ENCODE results near the gene RASGRP4.

Gene RASGRP4

DNA sequence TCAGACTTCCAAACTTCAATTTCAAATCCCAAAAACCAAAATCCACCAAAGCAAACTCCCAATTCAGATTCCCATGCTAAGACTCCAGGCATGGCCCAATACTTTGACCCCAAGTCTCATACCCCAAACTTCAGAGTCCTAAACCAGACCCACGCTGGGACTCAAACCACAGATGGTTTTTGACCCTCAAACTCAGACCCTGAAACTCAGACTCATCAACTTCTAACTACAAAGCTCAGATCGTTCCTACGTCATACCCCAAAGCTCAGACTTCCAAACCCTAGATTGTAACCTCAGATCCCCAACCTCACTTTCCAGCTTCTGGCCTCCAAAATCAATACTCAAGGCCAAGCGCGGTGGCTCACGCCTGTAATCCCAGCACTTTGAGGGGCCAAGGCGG is 19.3 kb upstream of the RASGRP4 start:
- DNase-seq: no peak

DNA sequence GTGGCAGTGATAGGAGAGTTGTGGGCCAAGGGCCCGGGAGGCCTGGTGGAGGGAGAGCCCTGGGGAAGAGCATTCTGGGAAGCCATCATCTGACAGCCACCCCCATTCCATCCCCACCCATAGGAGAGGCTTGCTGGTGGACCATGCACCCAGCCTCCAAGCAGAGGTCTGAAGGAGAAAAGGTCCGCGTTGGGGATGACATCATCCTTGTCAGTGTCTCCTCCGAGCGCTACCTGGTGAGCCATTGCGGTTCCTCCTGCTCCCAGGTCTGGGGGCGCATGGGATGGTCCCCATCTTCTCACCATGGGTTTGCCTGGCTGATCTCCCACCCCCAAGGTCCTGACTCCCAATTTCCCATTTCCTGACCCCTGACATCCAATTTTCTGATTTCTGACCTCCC is 18.0 kb upstream of the RASGRP4 start:
- DNase-seq: no peak

DNA sequence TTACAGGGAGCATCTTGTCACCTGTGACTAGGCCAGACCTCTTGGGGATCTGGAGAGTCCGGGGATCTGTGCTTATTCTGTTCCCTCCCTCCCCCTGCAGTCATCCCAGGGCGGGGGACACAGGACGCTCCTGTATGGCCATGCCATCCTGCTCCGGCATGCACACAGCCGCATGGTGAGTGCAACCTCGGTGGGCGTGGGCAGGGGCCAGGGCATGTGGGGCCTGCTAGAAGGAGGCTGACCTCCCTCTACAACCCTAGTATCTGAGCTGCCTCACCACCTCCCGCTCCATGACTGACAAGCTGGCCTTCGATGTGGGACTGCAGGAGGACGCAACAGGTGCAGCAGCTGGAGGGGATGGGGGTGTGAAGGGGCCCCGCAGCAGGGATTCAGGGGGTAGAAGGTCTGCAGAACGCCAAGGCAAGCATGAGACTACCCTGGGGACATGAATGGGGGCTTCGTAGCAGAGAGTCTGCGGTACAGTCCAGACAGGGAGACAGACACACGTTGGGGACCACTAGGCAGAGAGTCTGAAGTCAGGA is 17.5 kb upstream of the RASGRP4 start:
- no peak for DNase-seq

DNA sequence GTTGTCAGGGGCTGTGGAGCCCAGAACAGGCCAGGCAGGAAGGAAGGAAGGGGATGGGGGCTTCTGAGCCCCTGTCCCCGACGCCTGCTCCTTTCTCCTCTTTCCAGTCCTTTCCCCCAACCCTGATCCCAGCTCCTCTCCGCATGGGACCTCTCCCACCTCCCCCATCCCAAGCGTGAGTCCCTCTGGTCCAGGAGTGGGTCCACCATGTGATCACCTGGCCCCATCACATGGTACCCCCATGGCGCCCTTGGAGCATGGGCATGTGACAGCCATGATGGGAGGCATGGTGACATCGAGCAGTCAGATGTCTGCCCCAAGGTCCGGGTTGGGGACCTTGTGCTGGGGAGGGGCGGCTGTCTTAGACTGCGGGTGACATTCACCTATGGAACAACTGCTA is 16.7 kb upstream of the RASGRP4 start:
- no peak for DNase-seq

DNA sequence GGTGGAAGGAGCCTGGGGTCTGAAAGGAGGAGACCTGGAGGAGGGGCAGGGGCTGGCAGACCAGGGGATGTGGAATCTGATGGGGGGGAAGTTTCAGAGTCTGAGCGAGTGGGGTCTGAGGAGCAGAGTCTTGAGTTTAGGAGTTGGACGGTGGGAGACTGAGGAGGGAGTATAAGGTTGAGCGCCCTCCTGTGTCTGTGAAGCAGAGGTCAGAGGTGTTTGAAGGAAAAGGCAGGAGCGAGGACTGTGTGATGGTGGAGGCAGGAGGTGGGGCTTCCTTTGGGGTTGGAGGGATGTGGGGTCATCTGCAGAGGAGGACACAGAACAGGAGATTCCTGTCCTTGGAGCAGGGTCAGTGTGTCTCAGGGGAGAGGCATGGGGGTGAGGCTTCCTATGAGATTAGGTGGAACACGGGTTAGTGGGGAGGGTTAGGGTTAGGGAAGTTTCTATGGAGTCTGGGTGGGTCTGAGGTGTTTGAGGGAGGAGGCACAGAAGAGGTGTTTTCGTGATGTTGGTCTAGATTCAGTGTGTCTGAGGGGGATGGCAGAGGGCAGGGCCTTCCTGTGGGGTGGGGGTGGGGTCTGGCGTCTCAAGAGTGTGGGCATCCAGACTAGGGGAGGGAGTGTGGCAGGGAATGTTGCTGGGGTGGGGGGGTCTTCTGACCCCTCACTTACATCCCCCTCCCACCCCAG is 15.8 kb upstream of the RASGRP4 start:
- DNase-seq: peak; percentile 13

DNA sequence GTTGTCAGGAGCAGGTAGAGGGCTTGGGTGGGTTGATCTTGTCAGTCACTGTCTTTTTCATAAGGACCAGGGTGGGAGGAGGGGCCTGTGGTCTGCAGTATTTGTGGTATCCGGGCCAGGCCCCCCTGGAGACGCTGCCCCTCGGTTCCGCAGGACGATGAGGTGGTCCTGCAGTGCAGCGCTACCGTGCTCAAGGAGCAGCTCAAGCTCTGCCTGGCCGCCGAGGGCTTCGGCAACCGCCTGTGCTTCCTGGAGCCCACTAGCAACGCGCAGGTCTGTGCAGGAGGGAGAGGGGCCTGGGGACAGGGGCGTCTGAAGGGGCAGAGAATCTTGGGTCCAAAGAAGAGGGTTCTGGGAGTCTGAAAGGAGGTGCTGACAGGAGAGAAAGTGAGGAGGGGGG is 14.6 kb upstream of the RASGRP4 start:
- DNase-seq: no peak

DNA sequence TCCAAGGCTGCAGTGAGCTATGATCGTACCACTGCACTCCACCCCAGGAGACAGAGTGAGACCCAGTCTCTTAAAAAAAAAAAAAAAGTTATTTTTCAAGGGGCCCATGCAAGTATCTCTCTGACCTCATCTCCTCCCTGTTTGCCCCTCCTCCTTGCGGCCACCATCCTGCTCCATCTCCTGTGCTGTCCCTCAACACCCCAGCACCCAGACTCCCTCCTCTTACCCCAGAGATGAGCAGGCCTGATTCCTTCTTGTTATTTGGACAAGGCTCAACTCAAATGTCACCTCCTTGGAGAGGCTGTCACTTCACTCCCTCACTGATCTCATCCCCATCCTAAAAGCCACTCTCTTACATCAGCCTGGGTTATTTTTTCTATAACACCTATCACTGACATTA is 11.9 kb upstream of the RASGRP4 start:
- DNase-seq: no peak

DNA sequence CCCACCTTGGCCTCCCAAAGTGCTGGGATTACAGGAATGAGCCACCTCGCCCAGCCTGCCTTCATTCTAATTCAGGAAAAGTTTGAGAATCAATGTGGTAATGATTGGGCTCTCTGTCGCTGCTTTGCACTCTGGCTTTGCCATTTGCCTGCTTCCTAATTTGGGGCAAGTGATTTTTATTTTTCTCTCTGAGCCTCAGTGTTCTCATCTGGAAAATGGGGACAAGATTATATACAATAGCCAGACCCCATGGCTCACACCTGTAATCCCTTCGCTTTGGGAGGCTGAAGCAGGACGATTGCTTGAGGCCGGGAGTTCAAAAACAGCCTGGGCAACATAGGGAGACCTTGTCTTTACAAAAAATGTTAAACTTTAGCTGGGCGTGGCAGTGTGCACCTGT is 11.3 kb upstream of the RASGRP4 start:
- DNase-seq: no peak

DNA sequence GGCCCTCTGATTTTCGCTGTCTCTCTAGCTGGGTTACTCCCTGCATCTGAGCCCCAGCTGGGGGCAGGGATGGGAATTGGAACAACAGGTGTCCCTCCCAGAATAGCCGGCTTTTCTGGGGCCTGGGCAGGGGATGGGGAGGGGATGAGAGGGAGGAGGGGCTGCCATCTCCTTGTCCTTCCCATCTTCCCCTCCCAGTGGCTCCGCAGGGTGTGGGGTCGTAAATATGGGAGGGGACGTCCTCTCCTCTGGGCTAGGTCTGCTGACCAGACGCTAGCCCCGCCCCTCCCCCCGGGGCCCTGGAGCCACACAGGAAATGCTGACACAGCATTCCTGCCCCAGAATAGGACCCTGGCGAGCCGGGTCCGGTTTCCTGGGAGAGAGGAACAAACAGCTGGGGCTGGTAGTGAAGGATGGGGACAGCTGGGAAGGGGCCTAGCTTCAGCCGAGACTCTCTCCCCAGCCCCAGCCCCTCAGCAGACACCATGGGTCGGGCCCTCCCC is 8.6 kb upstream of the RASGRP4 start:
- DNase-seq: no peak

DNA sequence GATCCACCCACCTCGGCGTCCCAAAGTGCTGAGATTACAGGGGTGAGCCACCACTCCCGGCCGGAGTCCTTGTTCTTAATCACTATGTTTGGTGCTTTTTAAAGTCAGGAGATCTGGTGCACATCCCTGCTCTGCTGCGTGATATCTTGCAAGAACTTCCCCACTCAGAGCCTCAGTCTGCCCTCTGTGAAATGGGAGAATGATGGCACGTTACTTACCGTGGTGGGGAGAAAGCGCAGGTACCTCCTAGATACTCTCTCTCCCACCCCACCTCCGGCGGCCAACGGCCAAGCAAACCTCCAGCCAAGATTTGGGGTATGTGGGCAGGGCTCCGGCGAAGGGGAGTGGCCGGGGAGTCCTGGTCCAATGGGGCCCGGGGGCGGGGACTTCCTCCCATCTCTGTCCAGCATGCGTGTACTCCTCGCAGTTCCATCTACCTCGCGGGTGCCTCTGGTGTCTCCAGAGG is 7.3 kb upstream of the RASGRP4 start, which contains the start of gene RYR1:
Gene RYR1 (plus strand): TSS at position 424 of the 466 bp plus-strand sequence. CDS start 139 bp downstream, outside the sequence.
- peak; percentile 48 for DNase-seq

DNA sequence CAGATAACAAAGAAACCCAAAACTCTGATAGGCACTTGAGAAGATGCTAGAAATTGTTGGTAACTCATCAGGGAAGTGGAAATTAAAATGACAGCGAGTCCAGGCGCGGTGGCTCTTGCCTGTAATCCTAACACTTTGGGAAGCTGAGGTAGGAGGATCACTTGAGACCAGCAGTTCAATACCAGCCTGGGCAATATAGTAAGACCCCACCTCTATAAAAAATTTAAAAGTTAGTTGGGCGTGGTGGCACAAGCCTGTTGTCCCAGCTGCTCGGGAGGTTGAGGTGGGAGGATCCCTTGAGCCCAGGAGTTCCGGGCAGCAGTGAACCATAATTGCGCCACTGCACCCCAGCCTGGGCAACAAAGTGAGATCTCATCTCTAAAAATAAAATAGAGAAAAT is 4.9 kb upstream of the RASGRP4 start:
- no peak for DNase-seq

DNA sequence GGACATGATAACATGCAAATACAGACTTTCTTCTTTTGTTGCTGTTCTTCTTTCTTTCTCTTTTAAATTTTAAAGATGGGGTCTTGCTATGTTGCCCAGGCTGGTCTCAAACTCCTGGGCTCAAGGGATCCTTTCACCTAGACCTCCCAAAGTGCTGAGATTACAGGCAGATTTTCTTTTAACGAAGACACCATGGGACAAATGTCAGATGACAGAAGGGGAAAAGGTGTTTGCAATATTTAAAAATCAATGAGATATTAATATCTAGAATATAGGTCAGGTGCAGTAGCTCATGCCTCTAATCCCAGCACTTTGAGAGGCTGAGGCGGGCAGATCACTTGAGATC is 3.8 kb upstream of the RASGRP4 start:
- DNase-seq: no peak

DNA sequence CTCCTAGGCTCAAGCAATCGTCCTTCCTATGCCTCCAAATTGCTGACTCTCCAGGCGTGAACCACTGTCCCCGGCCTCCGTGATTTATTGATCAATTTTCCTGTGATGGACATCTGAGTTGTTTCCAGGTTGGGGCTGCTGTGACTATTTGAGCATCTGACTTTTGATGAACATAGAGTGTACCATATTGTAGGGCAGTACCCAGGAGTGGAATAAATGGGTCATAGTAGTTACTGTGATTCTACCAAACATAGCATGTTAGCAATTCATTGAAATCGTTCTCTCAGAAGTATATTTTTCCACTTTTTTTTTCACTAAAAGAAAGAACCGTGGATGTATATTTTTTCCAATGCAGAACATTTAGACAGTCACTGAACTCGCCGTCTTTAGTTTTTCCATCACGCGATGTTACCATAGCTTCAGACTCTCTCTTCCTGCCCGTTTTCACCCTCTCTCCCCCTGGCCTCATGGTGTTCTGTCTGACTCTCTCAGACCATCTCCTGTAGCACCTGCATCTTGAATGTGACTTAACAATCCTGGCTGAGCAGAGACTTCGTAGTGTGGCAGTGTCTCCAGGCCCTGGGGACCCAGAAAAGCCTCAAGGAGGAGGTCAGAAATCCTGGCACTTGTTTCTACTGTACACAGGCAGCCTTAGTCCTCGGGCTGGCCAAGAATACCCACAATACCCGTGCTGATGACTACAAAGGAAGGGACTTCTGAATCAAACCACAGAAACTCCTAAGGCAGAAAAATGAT is 3.2 kb upstream of the RASGRP4 start:
- DNase-seq: no peak

DNA sequence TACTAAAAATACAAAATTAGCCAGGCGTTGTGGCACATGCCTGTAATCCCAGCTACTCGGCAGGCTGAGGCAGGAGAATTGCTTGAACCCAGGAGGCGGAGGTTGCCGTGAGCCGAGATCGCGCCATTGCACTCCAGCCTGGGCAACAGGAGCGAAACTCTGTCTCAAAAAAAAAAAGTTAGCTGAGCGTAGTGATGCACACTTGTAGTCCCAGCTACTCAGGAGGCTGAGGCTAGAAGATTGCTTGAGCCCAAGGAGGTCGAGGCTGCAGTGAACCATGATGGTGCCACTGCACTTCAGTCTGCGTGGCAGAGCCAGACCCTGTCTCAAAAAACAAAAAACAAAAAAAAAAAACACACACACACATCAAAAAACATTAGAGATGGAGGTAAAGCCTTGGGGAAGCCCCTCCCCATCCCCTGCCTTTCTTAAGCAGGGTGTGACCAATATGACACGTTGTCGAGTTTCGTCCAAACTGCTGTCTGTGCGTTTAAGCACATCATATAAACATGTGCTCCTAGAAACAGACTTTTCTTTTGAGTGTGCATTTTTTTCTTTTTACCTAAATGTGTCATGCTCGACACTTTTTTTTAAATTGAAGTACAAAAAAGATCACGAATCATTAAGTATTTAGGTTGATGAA is 1.1 kb upstream of the RASGRP4 start:
- DNase-seq: peak; percentile 39

DNA sequence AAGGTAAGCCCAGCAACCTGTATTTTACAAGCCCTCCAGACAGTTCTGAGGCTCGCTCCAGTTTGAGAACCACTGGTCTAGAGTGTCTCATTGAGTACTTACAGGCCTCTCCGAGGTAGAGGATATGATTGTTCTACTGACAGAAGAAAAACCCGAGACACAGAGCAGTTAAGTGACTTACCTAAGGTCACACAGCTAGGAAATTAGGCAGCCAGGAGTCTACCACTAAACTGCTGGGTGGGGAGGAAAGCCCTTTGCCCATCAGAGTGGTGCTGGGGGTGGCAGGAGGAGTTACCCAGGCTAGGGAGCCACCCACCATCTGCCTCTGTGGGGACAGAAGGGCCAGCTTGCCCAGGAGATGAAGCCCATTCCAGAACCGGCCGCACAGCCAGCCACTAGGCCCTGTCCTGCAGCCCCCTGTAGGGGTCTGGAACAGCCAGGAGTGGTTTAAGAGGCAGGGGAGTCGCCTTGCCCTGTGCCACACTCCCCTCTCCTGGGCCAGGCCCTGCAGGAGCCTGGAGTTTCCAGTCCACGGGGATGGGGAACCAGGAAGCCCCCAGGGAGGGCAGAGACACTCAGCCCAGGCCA is 703 bp downstream of the RASGRP4 start:
- DNase-seq: no peak

DNA sequence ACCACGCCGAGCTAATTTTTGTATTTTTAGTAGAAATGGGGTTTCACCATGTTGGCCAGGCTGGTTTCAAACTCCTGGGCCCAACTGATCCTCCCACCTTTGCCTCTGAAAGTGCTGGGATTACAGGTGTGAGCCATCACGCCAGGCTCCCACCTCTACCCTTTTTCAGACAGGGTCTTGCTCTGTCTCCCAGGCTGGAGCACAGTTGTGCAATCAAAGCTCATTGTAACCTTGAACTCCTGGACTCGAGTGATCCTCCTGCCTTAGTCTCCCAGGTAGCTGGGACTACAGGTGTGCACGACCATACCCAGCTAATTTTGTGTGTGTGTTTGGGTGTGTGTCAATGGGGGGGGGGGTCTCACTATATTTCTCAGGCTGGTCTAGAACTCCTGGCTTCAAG is 1.7 kb downstream of the RASGRP4 start:
- no peak for DNase-seq

DNA sequence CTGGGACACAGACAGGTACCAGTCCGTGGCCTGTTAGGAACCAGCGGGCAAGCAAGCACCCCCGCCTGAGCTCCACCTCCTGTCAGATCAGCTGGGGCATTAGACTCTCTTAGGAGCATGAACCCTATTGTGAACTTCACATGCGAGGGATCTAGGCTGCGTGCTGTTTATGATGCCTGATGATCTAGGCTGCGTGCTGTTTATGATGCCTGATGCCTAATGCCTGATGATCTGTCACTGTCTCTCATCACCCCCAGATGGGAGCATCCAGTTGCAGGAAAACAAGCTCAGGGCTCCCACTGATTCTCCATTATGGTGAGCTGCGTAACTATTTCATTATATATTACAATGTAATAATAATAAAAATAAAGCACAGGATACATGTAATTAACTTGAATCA is 3.6 kb downstream of the RASGRP4 start:
- no peak for DNase-seq

DNA sequence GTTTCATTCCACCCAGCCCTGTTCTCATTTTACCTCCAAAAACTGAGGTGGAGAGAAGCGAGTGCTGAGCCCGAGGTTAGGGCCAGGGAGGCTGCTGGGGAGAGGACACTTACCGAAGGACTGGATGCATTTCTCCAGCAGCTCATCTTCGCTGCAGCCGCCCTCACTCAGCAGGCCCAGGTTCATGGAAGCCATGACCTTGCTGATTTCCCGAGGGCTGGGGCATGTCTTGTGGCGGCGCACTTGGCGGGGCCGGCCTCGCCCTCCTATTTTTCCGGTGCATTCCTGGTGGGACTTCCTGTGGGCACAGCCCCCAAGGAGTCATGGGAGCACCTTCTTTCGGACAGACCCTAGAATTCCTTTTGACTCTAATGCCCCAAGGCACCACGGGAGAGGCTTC is 4.2 kb downstream of the RASGRP4 start:
- no peak for DNase-seq

DNA sequence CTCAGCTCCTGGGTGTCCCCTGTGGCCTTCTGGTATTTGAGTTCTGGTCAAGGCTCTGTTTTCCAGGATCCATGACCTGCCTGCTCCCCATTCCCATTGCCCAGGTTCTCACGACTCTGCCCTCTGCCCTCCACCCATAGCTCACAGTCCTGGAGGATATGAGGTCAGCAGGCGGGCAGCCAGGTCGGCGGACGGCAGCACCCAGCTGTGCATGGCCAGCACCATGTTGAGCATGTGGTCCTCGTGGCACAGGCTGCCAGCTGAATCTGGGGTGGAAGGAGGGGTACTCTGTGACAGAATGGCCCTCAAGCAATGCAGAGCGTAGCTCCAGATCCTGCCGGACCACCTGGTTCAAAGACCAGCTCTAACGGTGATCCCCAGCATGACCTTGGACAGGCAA is 5.1 kb downstream of the RASGRP4 start:
- DNase-seq: no peak

DNA sequence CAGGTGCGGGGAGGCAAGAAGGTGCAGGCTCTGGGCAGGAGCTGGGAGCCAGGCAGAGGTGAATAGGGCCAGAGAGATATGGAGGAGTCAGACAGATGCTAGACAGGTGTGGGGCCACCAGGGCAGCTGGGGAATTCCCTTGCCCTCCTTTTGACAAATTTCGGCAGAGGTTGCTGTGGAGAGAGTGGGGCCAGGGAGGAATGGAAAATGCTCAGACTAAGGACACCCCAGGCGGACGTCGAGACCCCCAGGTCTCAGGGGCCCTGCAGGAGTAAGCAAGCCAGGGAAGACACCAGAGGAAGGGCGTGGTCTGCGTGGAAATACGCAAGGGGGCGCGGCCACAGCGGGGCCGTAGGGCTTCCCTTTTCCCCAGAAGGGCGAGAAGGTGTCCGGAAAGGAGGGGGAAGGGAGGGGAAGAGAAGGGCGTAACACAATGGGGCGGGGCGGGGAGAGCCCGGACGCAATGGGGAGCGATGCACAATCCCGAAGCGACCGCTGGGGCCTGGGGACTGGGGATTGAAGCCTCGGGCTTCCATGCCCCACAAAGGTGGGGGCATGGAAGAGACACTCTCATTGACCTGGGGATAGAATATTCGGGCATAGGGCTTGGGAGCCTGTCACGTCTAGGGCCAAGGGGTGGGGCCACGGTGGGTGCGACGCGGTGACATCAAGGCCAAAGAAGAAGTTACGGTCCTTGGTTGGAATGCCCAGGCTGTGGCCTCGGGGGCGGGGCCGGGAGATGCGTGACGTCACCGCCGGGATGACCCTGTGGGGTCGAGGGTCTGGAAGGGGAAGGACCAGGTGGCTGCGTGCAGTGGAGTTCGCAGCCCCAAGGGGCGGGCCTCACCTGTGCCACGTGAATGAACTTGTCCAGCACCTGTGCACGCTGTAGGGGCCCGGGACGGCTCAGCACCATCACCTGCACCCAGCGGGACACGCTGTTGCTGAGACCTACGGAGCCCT is 8.2 kb downstream of the RASGRP4 start:
- peak; percentile 72 for DNase-seq

DNA sequence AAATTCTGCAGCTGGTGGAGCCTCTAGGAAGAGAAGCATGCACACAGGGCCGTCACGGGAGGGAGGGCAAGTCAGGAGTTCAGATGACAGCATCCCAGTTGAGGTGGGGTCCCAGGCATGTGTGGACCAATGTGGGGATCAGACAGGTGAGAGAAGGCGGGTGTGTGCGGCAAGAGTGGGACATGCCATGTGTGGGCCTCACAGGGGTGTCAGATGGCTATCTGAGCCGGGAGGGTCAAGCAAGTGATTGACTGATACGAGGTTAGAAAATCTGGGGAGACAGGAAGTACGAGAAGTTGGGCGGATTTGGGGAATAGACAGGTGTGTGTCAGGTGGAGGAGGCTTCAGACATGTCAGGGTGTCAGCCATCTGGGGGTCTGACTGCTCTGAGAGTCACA is 8.9 kb downstream of the RASGRP4 start:
- no peak for DNase-seq

DNA sequence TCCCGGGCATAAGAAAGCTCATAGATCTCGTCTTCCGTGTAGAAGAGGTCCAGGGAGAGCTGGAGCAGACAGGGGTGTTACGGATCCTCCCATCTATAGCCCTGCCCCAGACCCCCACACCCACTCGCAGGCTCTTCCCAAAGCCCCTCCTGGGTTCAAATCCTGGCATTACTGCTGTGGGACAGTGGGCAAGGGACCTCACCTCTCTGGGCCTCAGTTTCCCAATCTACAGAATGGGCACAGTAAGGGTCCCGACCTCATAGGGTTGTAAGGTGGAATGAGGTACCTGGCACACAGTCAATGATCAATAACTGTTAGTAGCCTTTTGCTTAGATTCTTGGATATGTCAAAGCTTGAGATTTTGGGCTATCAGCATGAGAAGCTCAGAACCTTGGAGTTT is 12.6 kb downstream of the RASGRP4 start:
- no peak for DNase-seq

Measured in CD4-positive, alpha-beta T cell treated with Interleukin-10 for 1 hour (primary cell).